ENCODE data around the gene GABBR2.

GRCh38 chr9:98701576-98701975 lies 7.2 kb downstream of the GABBR2 start:
- TF ChIP-seq, protein P1, sequence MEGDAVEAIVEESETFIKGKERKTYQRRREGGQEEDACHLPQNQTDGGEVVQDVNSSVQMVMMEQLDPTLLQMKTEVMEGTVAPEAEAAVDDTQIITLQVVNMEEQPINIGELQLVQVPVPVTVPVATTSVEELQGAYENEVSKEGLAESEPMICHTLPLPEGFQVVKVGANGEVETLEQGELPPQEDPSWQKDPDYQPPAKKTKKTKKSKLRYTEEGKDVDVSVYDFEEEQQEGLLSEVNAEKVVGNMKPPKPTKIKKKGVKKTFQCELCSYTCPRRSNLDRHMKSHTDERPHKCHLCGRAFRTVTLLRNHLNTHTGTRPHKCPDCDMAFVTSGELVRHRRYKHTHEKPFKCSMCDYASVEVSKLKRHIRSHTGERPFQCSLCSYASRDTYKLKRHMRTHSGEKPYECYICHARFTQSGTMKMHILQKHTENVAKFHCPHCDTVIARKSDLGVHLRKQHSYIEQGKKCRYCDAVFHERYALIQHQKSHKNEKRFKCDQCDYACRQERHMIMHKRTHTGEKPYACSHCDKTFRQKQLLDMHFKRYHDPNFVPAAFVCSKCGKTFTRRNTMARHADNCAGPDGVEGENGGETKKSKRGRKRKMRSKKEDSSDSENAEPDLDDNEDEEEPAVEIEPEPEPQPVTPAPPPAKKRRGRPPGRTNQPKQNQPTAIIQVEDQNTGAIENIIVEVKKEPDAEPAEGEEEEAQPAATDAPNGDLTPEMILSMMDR (IDR thresholded peaks at IDR 0.05; ENCODE audit: low read depth, low read length) = no peak
- TF ChIP-seq EZH2phosphoT487 (IDR thresholded peaks at IDR 0.05; ENCODE audit: low read depth) = no peak

Data from OCI-LY3 (cell line).